H9 (cell line): ENCODE data around the gene ZNF800. TPM values are rescaled to one million over a fixed set of nuclear protein-coding genes. Genes with fewer than 3 reads are reported as not detected.

ENCODE experiments used
- DNase-seq: peaks from one replicate; pipeline ENCODE4 v3.0.0-alpha.2; 2017
- H2AFZ ChIP-seq: one replicate; pipeline ENCODE4 v1.6.1; 2013; ENCODE audit warnings: mild to moderate bottlenecking, low read length, control low read depth, moderate library complexity
- H2AK5ac ChIP-seq: 2 replicates; pipeline ENCODE4 v1.6.1; 2013; ENCODE audit warnings: low read length, control low read depth, mixed read lengths; ENCODE audit not compliant: insufficient read length
- H2BK120ac ChIP-seq: one replicate; pipeline ENCODE4 v1.6.1; 2013; ENCODE audit warnings: low read depth, mild to moderate bottlenecking, low read length, control low read depth, inconsistent platforms; ENCODE audit not compliant: poor library complexity, severe bottlenecking
- H2BK12ac ChIP-seq: 2 replicates; pipeline ENCODE4 v1.6.1; 2013; ENCODE audit warnings: low read length, control low read depth, mixed read lengths, low read depth; ENCODE audit not compliant: insufficient read length
- H2BK15ac ChIP-seq: 2 replicates; pipeline ENCODE4 v1.6.1; 2013; ENCODE audit warnings: low read depth, low read length, control low read depth
- H2BK20ac ChIP-seq: one replicate; pipeline ENCODE4 v1.6.1; 2013; ENCODE audit warnings: low read depth, mild to moderate bottlenecking, low read length, control low read depth, inconsistent platforms; ENCODE audit not compliant: poor library complexity, severe bottlenecking
- H2BK5ac ChIP-seq: 2 replicates; pipeline ENCODE4 v1.6.1; 2013; ENCODE audit warnings: low read length, control low read depth, mixed read lengths; ENCODE audit not compliant: insufficient read length
- H3K14ac ChIP-seq: 2 replicates; pipeline ENCODE4 v1.6.1; 2013; ENCODE audit warnings: low read length, control low read depth; ENCODE audit not compliant: insufficient read depth
- H3K18ac ChIP-seq: 2 replicates; pipeline ENCODE4 v1.6.1; 2013; ENCODE audit warnings: low read depth, mild to moderate bottlenecking, mixed read lengths, low read length, control low read depth; ENCODE audit not compliant: insufficient read length
- H3K23ac ChIP-seq: 2 replicates; pipeline ENCODE4 v1.6.1; 2013; ENCODE audit warnings: low read length, control low read depth, mixed read lengths, low read depth; ENCODE audit not compliant: insufficient read length
- H3K23me2 ChIP-seq: 2 replicates; pipeline ENCODE4 v1.6.1; 2013; ENCODE audit warnings: low read depth, mild to moderate bottlenecking, mixed read lengths, low read length, control low read depth; ENCODE audit not compliant: insufficient read length, poor library complexity, severe bottlenecking
- H3K27ac ChIP-seq: 2 replicates; pipeline ENCODE4 v1.5.1; 2013; ENCODE audit warnings: low read length, control low read depth, mixed read lengths, low read depth; ENCODE audit not compliant: insufficient read length
- H3K27me3 ChIP-seq: 2 replicates; pipeline ENCODE4 v1.6.1; 2013; ENCODE audit warnings: low read length, control low read depth, inconsistent platforms; ENCODE audit not compliant: insufficient read depth
- H3K4ac ChIP-seq: 2 replicates; pipeline ENCODE4 v1.6.1; 2013; ENCODE audit warnings: low read depth, mild to moderate bottlenecking, control low read depth, inconsistent platforms, low read length, moderate library complexity
- H3K4me1 ChIP-seq: 2 replicates; pipeline ENCODE4 v1.6.1; 2013; ENCODE audit warnings: low read length, control low read depth, inconsistent platforms; ENCODE audit not compliant: insufficient read depth
- H3K4me2 ChIP-seq: 2 replicates; pipeline ENCODE4 v1.6.1; 2013; ENCODE audit warnings: low read length, control low read depth, mixed read lengths; ENCODE audit not compliant: insufficient read length, insufficient read depth
- H3K56ac ChIP-seq: 2 replicates; pipeline ENCODE4 v1.6.1; 2013; ENCODE audit warnings: low read depth, mild to moderate bottlenecking, mixed read lengths, low read length, control low read depth; ENCODE audit not compliant: insufficient read length
- H3K79me1 ChIP-seq: 2 replicates; pipeline ENCODE4 v1.6.1; 2013; ENCODE audit warnings: low read depth, mild to moderate bottlenecking, moderate library complexity, low read length, control low read depth, inconsistent platforms; ENCODE audit not compliant: insufficient read depth, poor library complexity, severe bottlenecking
- H3K79me2 ChIP-seq: 2 replicates; pipeline ENCODE4 v1.6.1; 2013; ENCODE audit warnings: low read length, control low read depth, inconsistent platforms; ENCODE audit not compliant: insufficient read depth
- H3K9ac ChIP-seq: 2 replicates; pipeline ENCODE4 v1.6.1; 2013; ENCODE audit warnings: low read length, control low read depth, mixed read lengths; ENCODE audit not compliant: insufficient read length; ENCODE audit errors: extremely low read depth
- H3K9me3 ChIP-seq: one replicate; pipeline ENCODE4 v1.6.1; 2013; ENCODE audit warnings: low read depth, low read length, inconsistent platforms; ENCODE audit not compliant: control insufficient read depth
- H3T11ph ChIP-seq: one replicate; pipeline ENCODE4 v1.6.1; 2013; ENCODE audit warnings: mild to moderate bottlenecking, low read length, control low read depth, inconsistent platforms
- H4K20me1 ChIP-seq: one replicate; pipeline ENCODE4 v1.6.1; 2013; ENCODE audit not compliant: control insufficient read depth, insufficient read length, insufficient read depth
- H4K5ac ChIP-seq: 2 replicates; pipeline ENCODE4 v1.6.1; 2013; ENCODE audit warnings: low read depth, mild to moderate bottlenecking, mixed read lengths, low read length, control low read depth; ENCODE audit not compliant: insufficient read length
- H4K8ac ChIP-seq: replicated peaks from 2 replicates; pipeline ENCODE4 v1.6.1; 2013; ENCODE audit warnings: low read length, control low read depth, mixed read lengths, low read depth; ENCODE audit not compliant: insufficient read length
- H4K91ac ChIP-seq: 2 replicates; pipeline ENCODE4 v1.6.1; 2013; ENCODE audit warnings: low read depth, mild to moderate bottlenecking, moderate library complexity, mixed read lengths, low read length, control low read depth; ENCODE audit not compliant: insufficient read length
- H3K27ac Mint-ChIP-seq, 3 experiments: 2 replicates in 2 of 3; 3 replicates in 1 of 3; pipeline ENCODE4 v1.8.0; 2020 to 2021; ENCODE audit warnings: mixed read lengths in 3 of 3, mild to moderate bottlenecking in 1 of 3, moderate library complexity in 1 of 3
- H3K27me3 Mint-ChIP-seq: 2 replicates; pipeline ENCODE4 v1.8.0; 2021; ENCODE audit warnings: low read depth, mild to moderate bottlenecking, moderate library complexity, mixed read lengths
- H3K36me3 Mint-ChIP-seq, 3 experiments: 2 replicates in 2 of 3; 3 replicates in 1 of 3; pipeline ENCODE4 v1.8.0; 2020 to 2021; ENCODE audit warnings: low read depth in 3 of 3, mixed read lengths in 3 of 3; ENCODE audit not compliant: insufficient read depth in 1 of 3
- H3K4me1 Mint-ChIP-seq, 2 experiments: 2 replicates each; pipeline ENCODE4 v1.8.0; 2020; ENCODE audit warnings: mixed read lengths in 2 of 2
- H3K4me3 Mint-ChIP-seq, 2 experiments: 2 replicates in 1 of 2; 3 replicates in 1 of 2; pipeline ENCODE4 v1.8.0; 2020 to 2021; ENCODE audit warnings: mild to moderate bottlenecking in 2 of 2, mixed read lengths in 2 of 2, moderate library complexity in 1 of 2
- H3K9me3 Mint-ChIP-seq, 2 experiments: 2 replicates in 1 of 2; 3 replicates in 1 of 2; pipeline ENCODE4 v1.8.0; 2020; ENCODE audit warnings: mild to moderate bottlenecking in 2 of 2, mixed read lengths in 2 of 2, moderate library complexity in 1 of 2
- WGBS: extraction: QIAGEN DNeasy Blood & Tissue Kit; methylation state at CpG from one replicate; pipeline ENCODE4 v1.1.7; 2013; ENCODE audit warnings: missing lambda C conversion rate, low lambda C conversion rate, mixed read lengths; ENCODE audit not compliant: insufficient read length; ENCODE audit errors: extremely low coverage; 5-methylcytosine and 5-hydroxymethylcytosine counted together
- total RNA-seq: library from RNA; stranded (reverse); gene quantifications from 2 replicates; pipeline ENCODE4 v1.2.1, GENCODE V29; 2021
- TF ChIP-seq, protein P1 (sequence below): fragments of 200-600 bp; sonication (generic); conservative IDR thresholded peaks from 3 replicates; pipeline ENCODE4 v1.8.0; 2021; ENCODE audit warnings: antibody characterized with exemption, mild to moderate bottlenecking

ZNF800 gene
- total RNA-seq, 1 experiment from 2014 or later = 11.0 TPM

DNA sequence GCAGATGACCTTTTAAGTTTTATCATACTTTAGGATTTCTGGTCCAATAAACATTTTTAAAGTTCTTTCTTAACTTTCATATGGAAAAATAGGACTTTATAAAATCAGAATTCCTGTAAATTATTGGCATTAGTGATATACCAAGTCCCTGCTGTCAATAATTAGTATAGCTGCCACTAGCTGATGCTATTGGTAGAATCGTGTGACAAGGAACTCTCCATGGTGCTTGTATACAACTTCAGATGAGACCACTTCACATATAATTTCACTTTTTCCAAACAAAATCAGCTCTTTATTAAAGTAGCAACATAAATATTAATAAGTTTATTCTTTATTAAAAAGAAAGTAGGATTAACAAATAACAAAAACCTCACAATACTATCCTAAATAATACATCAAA, 49.9 kb downstream of the ZNF800 start:
- H3K27me3 Mint-ChIP-seq = peaks cover 38% of the 10 kb centered on the region
- H4K8ac ChIP-seq = no peak overlapping the region
- H3K79me2 ChIP-seq = no peaks in the 10 kb centered on the region
- H3K4ac ChIP-seq = no peak overlapping the region
- no peaks in the 10 kb centered on the region for H3K79me1 ChIP-seq
- no peak overlapping the region for H3K9ac ChIP-seq
- no peak overlapping the region for H3K56ac ChIP-seq
- no peak overlapping the region for H3K23ac ChIP-seq
- H2AFZ ChIP-seq = no peak overlapping the region
- no peak overlapping the region for H2BK15ac ChIP-seq
- H3K27ac ChIP-seq = no peak overlapping the region
- no peak for DNase-seq
- H4K20me1 ChIP-seq = no peaks in the 10 kb centered on the region
- no peak overlapping the region for H3K4me2 ChIP-seq
- H3K27ac Mint-ChIP-seq = no peak overlapping the region
- no peak overlapping the region for H2BK5ac ChIP-seq
- no peak overlapping the region for H3T11ph ChIP-seq
- no peak overlapping the region for H3K18ac ChIP-seq
- H3K4me1 Mint-ChIP-seq = peaks cover 0 to 5% of the 10 kb centered on the region in 2 experiments; a peak in 1 of 4 replicates
- peaks cover 4% of the 10 kb centered on the region; the same call in 1 of the 2 replicates for H3K27me3 ChIP-seq
- peaks cover 0 to 6% of the 10 kb centered on the region in 2 experiments; a peak in 4 of 5 replicates for H3K9me3 Mint-ChIP-seq
- no peaks in the 10 kb centered on the region for H3K23me2 ChIP-seq
- no peaks in the 10 kb centered on the region for H3K36me3 Mint-ChIP-seq
- no peak overlapping the region for H2BK120ac ChIP-seq
- no peaks in the 10 kb centered on the region for H3K9me3 ChIP-seq
- H2AK5ac ChIP-seq = no peak overlapping the region
- no peak overlapping the region for H3K4me3 Mint-ChIP-seq
- no CpG with 5 or more reads among the region's 1 CpG for WGBS
- no peak overlapping the region for H4K91ac ChIP-seq
- no peak overlapping the region for H2BK20ac ChIP-seq
- no peak overlapping the region for H4K5ac ChIP-seq
- no peak overlapping the region for H2BK12ac ChIP-seq
- TF ChIP-seq, protein P1, sequence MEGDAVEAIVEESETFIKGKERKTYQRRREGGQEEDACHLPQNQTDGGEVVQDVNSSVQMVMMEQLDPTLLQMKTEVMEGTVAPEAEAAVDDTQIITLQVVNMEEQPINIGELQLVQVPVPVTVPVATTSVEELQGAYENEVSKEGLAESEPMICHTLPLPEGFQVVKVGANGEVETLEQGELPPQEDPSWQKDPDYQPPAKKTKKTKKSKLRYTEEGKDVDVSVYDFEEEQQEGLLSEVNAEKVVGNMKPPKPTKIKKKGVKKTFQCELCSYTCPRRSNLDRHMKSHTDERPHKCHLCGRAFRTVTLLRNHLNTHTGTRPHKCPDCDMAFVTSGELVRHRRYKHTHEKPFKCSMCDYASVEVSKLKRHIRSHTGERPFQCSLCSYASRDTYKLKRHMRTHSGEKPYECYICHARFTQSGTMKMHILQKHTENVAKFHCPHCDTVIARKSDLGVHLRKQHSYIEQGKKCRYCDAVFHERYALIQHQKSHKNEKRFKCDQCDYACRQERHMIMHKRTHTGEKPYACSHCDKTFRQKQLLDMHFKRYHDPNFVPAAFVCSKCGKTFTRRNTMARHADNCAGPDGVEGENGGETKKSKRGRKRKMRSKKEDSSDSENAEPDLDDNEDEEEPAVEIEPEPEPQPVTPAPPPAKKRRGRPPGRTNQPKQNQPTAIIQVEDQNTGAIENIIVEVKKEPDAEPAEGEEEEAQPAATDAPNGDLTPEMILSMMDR = no peak
- no peaks in the 10 kb centered on the region for H3K4me1 ChIP-seq
- H3K14ac ChIP-seq = no peak overlapping the region
